GM19455 (cell line): ENCODE data around the gene PCDHGB1.
"Not testable (repeated sequence)": the region's sequence is repeated elsewhere in the genome, so short reads cannot be mapped to it uniquely, and the experiment has no call there.

ENCODE experiments used
- ATAC-seq: cut with Tn5 transposase; IDR thresholded peaks from one replicate; pipeline ENCODE4 v1.9.1; 2021; ENCODE audit not compliant: unreplicated experiment

Gene PCDHGB1

DNA sequence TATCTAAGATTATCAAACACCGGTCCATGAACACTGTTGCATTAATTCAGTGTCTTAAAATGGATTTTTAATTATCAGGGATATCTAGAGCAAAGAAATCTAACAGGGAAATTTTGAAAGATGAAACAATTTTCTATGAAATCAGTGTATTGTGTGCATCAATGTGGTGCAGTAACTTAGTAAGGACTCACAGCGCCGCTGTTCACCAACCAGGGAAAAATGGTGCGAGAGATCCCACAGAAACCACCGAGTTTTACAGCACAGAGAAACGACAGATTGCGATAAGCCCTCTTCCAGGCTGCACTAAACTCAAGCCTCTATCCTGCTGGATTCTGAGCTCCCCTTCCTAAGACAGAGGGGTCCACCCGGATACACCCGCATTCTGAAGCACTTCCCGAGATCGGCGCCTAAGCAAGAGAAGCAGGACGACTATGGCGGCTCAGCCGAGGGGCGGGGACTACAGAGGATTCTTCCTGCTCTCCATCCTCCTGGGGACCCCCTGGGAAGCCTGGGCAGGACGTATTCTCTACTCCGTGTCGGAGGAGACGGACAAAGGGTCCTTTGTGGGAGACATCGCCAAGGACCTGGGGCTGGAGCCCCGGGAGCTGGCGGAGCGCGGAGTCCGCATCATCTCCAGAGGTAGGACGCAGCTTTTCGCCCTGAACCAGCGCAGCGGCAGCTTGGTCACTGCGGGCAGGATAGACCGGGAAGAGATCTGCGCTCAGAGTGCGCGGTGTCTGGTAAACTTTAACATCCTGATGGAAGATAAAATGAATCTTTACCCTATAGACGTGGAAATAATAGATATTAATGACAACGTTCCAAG, 32.8 kb downstream of the PCDHGB1 start, which contains the start of gene PCDHGA7:
Gene PCDHGA7, plus strand, starts transcription at position 274 of the 826 bp plus-strand sequence. Its CDS starts 158 bp downstream, at position 432.
- no peak for ATAC-seq

GRCh38 chr5:141383345-141383744, 33.4 kb downstream of the PCDHGB1 start:
- no peak for ATAC-seq

GRCh38 chr5:141384471-141385267, 34.8 kb downstream of the PCDHGB1 start:
- no peak for ATAC-seq

- ATAC-seq, result not testable (repeated sequence)
Measured at GRCh38 chr5:141387557-141388311, 37.8 kb downstream of the PCDHGB1 start, which contains the start of gene PCDHGB4. PCDHGB4 (plus strand) TSS chr5:141387698; CDS start chr5:141387885, 187 bp downstream.

DNA sequence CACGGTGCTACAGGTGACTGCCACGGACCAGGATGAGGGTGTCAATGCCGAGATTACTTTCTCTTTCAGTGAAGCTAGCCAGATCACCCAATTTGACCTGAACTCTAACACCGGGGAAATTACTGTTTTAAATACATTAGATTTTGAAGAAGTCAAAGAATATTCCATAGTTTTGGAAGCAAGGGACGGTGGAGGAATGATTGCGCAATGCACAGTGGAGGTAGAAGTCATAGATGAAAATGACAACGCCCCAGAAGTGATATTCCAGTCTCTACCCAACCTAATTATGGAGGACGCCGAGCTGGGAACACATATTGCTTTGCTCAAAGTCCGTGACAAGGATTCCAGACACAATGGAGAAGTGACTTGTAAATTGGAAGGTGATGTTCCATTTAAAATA, 38.8 kb downstream of the PCDHGB1 start:
- ATAC-seq, result no peak

GRCh38 chr5:141389153-141390042, 39.5 kb downstream of the PCDHGB1 start:
- ATAC-seq, result no peak

DNA sequence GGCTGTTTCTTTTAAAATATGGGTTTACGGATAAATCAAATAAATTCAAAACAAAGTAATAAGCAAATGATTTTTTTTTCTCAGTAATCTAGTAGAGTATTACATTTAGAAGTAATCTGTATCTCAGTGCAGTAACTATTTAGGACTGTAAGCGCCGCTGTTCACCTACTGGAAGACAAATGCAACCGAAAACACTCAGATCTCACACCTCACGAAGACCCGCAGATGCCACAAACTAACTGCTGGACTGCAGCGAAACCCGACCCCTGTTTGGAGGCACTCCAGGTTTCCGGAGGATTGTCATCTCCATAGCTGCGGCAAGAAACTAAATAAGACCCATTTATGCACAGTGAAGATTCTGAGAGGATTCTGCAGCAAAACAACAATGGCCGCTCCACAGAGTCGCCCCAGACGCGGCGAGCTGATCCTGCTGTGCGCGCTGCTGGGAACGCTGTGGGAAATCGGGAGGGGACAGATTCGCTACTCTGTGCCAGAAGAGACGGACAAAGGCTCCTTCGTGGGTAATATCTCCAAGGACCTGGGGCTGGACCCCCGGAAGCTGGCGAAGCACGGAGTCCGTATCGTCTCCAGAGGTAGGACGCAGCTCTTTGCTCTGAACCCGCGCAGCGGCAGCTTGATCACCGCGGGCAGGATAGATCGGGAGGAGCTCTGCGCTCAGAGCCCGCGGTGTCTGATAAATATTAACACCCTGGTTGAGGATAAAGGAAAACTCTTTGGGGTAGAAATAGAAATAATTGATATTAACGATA, 42.7 kb downstream of the PCDHGB1 start, which contains the start of gene PCDHGA8:
Gene PCDHGA8, plus strand, starts transcription at position 205 of the 770 bp plus-strand sequence. Its CDS starts 181 bp downstream, at position 386.
- ATAC-seq, result no peak

DNA sequence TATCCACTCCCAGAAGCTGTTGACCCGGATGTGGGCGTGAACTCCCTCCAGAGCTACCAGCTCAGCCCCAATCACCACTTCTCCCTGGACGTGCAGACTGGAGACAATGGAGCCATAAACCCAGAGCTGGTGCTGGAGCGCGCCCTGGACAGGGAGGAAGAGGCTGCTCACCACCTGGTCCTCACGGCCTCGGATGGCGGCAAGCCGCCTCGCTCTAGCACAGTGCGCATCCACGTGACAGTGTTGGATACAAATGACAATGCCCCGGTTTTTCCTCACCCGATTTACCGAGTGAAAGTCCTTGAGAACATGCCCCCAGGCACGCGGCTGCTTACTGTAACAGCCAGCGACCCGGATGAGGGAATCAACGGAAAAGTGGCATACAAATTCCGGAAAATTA, 43.4 kb downstream of the PCDHGB1 start:
- no peak for ATAC-seq

DNA sequence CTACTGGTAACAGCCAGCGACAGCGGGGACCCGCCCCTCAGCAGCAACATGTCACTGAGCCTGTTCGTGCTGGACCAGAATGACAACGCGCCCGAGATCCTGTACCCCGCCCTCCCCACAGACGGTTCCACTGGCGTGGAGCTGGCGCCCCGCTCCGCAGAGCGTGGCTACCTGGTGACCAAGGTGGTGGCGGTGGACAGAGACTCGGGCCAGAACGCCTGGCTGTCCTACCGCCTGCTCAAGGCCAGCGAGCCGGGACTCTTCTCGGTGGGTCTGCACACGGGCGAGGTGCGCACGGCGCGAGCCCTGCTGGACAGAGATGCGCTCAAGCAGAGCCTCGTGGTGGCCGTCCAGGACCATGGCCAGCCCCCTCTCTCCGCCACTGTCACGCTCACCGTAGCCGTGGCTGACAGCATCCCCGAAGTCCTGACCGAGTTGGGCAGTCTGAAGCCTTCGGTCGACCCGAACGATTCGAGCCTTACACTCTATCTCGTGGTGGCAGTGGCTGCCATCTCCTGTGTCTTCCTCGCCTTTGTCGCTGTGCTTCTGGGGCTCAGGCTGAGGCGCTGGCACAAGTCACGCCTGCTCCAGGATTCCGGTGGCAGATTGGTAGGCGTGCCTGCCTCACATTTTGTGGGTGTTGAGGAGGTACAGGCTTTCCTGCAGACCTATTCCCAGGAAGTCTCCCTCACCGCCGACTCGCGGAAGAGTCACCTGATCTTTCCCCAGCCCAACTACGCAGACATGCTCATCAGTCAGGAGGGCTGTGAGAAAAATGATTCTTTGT, 44.7 kb downstream of the PCDHGB1 start:
- ATAC-seq, result not testable (repeated sequence)

DNA sequence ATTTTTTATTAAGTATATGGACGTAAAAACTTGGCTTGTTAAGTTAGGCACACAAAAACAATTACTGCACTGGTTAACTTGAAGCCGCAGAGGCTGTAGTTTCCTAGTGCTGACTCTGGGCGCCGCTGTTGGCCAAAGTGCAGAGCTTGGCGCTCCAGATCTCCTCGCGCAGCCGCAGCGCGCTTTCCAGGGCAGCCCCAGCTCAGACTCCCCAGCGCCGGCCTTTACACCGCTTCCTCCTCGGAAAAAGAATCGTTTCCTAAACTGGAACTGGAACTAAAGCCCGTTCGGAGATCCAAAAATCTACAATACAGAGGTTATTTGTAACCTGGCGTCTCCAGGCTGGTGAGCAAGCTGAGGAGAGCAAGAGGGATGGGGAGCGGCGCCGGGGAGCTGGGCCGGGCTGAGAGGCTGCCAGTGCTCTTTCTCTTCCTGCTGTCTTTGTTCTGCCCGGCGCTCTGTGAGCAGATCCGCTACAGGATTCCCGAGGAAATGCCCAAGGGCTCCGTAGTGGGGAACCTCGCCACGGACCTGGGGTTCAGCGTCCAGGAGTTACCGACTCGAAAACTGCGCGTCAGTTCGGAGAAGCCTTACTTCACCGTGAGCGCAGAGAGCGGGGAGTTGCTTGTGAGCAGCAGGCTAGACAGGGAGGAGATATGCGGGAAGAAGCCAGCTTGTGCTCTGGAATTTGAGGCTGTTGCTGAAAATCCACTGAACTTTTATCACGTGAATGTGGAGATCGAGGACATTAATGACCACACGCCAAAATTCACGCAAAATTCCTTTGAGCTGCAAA, 48.1 kb downstream of the PCDHGB1 start, which contains the start of gene PCDHGB5:
Gene PCDHGB5, plus strand, starts transcription at position 192 of the 796 bp plus-strand sequence. Its CDS starts 181 bp downstream, at position 373.
- peak; percentile 97 for ATAC-seq

GRCh38 chr5:141398608-141399007, 48.7 kb downstream of the PCDHGB1 start:
- ATAC-seq, result no peak

DNA sequence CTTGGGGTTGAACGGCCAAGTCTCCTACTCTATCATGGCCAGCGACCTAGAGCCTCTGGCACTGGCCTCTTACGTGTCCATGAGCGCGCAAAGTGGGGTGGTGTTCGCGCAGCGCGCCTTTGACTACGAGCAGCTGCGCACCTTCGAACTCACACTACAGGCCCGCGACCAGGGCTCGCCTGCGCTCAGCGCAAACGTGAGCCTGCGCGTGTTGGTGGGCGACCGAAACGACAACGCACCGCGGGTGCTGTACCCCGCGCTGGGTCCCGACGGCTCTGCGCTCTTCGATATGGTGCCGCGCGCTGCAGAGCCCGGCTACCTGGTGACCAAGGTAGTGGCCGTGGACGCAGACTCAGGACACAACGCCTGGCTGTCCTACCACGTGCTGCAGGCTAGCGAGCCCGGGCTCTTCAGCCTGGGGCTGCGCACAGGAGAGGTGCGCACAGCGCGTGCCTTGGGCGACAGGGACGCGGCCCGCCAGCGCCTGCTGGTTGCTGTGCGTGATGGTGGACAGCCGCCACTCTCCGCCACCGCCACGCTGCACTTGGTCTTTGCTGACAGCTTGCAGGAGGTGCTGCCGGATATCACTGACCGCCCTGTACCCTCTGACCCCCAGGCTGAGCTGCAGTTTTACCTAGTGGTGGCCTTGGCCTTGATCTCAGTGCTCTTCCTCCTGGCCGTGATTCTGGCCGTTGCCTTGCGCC, 49.8 kb downstream of the PCDHGB1 start:
- ATAC-seq, result no peak
